M059J (cell line): ENCODE measurements around the gene SETD5. TPM values are rescaled to one million over a fixed set of nuclear protein-coding genes. Genes with fewer than 3 reads are reported as not detected.
"Not testable (repeated sequence)": the region's sequence is repeated elsewhere in the genome, so short reads cannot be mapped to it uniquely, and the experiment has no call there.

ENCODE experiments used
- DNase-seq: peaks from one replicate; pipeline ENCODE4 v3.0.0-alpha.2; 2012; ENCODE audit warnings: low read depth
- total RNA-seq: library from RNA; depleted of rRNA; stranded (reverse); fragments of >200 nt; shearing (Covaris generic); gene quantifications from 2 replicates; pipeline ENCODE4 v1.2.3, GENCODE V29; 2014

Gene SETD5
- total RNA-seq, 1 experiment from 2014 or later, result 57.2 TPM

- DNase-seq, result no peak
Observed at GRCh38 chr3:9455596-9456131, 58.2 kb downstream of the SETD5 start.

- no peak for DNase-seq
Observed at GRCh38 chr3:9467451-9467850, 70.0 kb downstream of the SETD5 start.

- DNase-seq, result peak; percentile 4
Observed at GRCh38 chr3:9468460-9468859, 71.0 kb downstream of the SETD5 start.

- no peak for DNase-seq
Observed at GRCh38 chr3:9469986-9470385, 72.6 kb downstream of the SETD5 start.

GRCh38 chr3:9473496-9474065, 76.2 kb downstream of the SETD5 start:
- DNase-seq, result no peak

- no peak for DNase-seq
Observed at GRCh38 chr3:9474482-9474881, 77.1 kb downstream of the SETD5 start.

GRCh38 chr3:9476935-9477334, 79.5 kb downstream of the SETD5 start:
- no peak for DNase-seq

GRCh38 chr3:9480265-9480664, 82.8 kb downstream of the SETD5 start:
- no peak for DNase-seq

- DNase-seq, result no peak
Observed at GRCh38 chr3:9485248-9485647, 87.8 kb downstream of the SETD5 start.

- no peak for DNase-seq
Observed at GRCh38 chr3:9491506-9491905, 94.1 kb downstream of the SETD5 start.

GRCh38 chr3:9494036-9494435, 96.6 kb downstream of the SETD5 start:
- not testable (repeated sequence) for DNase-seq

- DNase-seq, result no peak
Observed at GRCh38 chr3:9496893-9497292, 99.5 kb downstream of the SETD5 start.

GRCh38 chr3:9497821-9498565, 100.6 kb downstream of the SETD5 start:
- DNase-seq, result peak; percentile 80

- no peak for DNase-seq
Observed at GRCh38 chr3:9498781-9499180, 101.4 kb downstream of the SETD5 start.

GRCh38 chr3:9499455-9500107, 102.2 kb downstream of the SETD5 start:
- DNase-seq, result no peak

GRCh38 chr3:9500108-9501050, 103.0 kb downstream of the SETD5 start:
- peak; percentile 14 for DNase-seq

GRCh38 chr3:9501226-9501625, 103.8 kb downstream of the SETD5 start:
- DNase-seq, result no peak

- DNase-seq, result peak; percentile 51
Observed at GRCh38 chr3:9503283-9503682, 105.9 kb downstream of the SETD5 start.

GRCh38 chr3:9507586-9508578, 110.5 kb downstream of the SETD5 start:
- no peak for DNase-seq

- no peak for DNase-seq
Observed at GRCh38 chr3:9508781-9509180, 111.4 kb downstream of the SETD5 start.
